ENCODE measurements around the gene OCEL1.

DNA sequence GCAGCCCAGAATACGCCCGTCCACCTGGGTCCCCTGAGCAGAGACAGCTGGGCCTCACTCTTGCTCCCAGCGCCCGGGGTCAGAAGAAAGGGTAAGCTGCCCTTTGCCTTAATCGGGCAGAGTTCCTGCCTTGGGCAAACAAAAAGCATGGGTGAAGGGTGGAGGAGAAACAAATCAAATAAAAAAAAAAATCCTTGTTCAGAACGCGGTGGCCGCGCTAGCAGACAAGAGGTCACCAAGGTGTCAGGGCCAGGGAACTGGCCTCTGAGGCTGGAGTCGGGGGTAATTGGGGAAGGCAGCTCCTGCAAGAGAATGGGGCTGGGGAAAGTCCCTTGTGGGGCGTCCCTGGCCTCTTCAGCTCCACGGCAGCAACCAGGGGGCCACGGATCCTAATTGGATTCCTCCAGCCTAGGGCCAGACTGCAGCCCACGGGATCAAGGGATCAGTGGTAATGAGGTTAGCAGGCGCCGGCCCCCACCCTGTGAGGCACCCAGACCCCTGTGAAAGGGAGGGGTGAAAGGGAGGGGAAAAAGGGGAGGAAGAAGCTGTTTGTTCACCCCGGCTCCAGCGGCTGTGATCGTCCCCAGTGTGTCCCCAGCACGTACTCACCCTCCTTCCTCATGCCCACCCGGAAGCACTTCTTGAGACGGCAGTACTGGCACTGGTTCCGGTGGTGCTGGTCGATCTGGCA, 14.2 kb downstream of the OCEL1 start:
- TF ChIP-seq EP300 (conservative IDR thresholded peaks at IDR 0.05; ENCODE audit: poor library complexity, severe bottlenecking) (no peak), EZH2 (IDR thresholded peaks at IDR 0.05; ENCODE audit: borderline replicate concordance, insufficient read depth, low read length, poor library complexity, severe bottlenecking) (no peak), POLR2AphosphoS5 (IDR thresholded peaks at IDR 0.05) (no peak), TAF1 (IDR thresholded peaks at IDR 0.05; ENCODE audit: low read depth) (no peak), RAD21 (conservative IDR thresholded peaks at IDR 0.05) (no peak), MXI1 (conservative IDR thresholded peaks at IDR 0.05; ENCODE audit: poor library complexity, severe bottlenecking) (no peak)
- TF ChIP-seq, protein P1, sequence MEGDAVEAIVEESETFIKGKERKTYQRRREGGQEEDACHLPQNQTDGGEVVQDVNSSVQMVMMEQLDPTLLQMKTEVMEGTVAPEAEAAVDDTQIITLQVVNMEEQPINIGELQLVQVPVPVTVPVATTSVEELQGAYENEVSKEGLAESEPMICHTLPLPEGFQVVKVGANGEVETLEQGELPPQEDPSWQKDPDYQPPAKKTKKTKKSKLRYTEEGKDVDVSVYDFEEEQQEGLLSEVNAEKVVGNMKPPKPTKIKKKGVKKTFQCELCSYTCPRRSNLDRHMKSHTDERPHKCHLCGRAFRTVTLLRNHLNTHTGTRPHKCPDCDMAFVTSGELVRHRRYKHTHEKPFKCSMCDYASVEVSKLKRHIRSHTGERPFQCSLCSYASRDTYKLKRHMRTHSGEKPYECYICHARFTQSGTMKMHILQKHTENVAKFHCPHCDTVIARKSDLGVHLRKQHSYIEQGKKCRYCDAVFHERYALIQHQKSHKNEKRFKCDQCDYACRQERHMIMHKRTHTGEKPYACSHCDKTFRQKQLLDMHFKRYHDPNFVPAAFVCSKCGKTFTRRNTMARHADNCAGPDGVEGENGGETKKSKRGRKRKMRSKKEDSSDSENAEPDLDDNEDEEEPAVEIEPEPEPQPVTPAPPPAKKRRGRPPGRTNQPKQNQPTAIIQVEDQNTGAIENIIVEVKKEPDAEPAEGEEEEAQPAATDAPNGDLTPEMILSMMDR (IDR thresholded peaks at IDR 0.05; ENCODE audit: poor library complexity, severe bottlenecking): no peak
- TF ChIP-seq, protein P2, sequence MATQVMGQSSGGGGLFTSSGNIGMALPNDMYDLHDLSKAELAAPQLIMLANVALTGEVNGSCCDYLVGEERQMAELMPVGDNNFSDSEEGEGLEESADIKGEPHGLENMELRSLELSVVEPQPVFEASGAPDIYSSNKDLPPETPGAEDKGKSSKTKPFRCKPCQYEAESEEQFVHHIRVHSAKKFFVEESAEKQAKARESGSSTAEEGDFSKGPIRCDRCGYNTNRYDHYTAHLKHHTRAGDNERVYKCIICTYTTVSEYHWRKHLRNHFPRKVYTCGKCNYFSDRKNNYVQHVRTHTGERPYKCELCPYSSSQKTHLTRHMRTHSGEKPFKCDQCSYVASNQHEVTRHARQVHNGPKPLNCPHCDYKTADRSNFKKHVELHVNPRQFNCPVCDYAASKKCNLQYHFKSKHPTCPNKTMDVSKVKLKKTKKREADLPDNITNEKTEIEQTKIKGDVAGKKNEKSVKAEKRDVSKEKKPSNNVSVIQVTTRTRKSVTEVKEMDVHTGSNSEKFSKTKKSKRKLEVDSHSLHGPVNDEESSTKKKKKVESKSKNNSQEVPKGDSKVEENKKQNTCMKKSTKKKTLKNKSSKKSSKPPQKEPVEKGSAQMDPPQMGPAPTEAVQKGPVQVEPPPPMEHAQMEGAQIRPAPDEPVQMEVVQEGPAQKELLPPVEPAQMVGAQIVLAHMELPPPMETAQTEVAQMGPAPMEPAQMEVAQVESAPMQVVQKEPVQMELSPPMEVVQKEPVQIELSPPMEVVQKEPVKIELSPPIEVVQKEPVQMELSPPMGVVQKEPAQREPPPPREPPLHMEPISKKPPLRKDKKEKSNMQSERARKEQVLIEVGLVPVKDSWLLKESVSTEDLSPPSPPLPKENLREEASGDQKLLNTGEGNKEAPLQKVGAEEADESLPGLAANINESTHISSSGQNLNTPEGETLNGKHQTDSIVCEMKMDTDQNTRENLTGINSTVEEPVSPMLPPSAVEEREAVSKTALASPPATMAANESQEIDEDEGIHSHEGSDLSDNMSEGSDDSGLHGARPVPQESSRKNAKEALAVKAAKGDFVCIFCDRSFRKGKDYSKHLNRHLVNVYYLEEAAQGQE (IDR thresholded peaks at IDR 0.05; ENCODE audit: borderline replicate concordance): no peak
